GM18526 (cell line): ENCODE data around the gene ASCC1.

Experiments used
- POLR2A ChIP-seq: IDR thresholded peaks from 3 replicates; pipeline ENCODE4 v1.6.1; 2011; ENCODE audit not compliant: insufficient read length; ENCODE audit errors: extremely low read depth

Gene ASCC1

DNA sequence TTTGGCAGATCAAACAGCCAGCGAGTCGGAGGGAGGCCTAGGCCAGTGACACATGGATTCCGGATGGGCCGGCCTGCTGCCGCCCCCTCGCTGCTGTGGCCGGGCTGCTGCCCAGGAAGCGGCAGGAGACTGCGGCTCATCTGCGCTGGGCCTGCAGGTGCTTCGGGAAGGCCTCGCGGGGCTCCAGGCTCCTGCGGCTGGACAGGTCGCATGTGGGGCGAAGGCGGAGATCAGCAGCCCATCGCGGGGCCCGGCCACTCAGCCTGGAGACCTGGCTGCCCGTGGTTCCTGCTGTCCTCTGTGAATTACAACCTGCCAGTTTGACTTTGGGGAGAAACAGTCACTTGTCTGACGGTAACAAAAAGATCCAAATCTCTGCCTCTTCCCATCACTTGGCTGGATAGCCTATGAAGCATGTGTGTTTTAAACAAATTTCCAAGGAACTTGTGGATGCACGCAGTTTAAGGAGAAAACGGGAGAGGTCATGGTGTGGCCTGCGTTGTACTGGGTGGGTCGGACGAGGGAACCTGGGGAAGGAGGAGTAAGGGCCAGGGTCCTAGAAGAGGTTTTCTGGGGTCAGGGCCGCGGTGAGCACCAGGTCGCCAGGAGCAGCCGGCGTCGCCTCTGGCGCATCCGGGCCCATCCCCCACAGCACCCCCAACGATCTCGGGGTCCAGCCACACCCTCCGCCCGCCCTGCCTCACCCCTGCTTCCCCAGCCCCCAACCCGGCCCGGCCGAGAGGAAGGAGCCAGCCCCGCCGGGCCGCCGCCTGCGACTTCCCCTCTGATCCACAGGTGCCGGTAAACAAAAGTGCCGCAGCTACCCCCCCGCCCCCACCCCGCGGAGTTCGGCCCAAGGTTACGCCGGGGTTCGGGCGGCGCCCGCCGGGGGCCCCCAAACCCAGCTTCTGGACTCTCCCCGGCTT is 129.3 kb downstream of the ASCC1 start:
- TF ChIP-seq POLR2A, result no peak

DNA sequence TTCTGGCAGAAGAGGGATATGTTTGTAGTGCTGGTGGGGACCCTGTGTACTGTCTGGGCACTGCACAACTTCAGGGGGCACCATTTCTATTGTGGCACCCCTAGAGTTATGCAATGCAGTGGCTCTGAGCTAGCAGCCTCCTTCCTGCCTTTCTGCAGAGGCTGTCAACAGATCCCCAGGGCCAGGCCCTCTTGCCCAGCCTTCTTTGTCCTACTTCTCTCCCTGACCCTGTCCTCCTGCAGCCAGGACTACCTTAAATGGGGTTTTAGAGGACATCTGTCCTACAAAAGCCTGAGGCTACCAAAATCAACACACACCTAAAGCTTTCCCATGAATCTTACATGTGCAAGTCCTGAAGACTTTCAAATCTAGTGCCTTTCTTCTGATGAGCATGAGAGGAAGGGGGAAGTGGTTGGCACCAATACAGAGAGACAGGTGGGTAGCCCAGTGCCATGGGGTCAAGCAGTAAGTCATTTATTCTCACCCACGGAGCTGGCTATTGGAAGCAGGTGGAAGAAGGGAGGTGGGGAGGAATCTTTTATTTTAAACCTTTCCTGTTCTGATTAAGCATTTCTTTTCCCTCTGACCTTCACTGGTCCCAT is 130.1 kb downstream of the ASCC1 start:
- TF ChIP-seq POLR2A, result no peak

DNA sequence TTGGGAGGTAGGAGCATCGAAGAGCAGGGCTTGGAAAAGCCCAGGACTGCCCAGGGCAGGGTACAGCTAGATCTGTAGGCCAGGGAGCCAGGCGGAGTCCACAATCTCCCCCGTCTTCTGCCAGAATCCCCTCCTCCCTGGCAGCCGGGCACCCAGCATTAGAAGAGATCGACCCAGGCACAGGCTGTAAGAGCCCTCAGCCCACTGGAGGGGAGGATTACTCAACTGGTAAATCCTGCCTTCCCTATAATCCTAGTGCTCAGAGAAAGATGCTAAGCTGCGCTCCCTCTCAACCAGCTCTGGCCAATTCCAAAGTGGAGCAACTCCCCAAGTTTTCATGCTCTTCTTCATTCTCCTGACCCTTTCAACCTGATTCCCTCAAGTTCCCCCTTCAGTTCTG is 130.9 kb downstream of the ASCC1 start:
- TF ChIP-seq POLR2A, result no peak

DNA sequence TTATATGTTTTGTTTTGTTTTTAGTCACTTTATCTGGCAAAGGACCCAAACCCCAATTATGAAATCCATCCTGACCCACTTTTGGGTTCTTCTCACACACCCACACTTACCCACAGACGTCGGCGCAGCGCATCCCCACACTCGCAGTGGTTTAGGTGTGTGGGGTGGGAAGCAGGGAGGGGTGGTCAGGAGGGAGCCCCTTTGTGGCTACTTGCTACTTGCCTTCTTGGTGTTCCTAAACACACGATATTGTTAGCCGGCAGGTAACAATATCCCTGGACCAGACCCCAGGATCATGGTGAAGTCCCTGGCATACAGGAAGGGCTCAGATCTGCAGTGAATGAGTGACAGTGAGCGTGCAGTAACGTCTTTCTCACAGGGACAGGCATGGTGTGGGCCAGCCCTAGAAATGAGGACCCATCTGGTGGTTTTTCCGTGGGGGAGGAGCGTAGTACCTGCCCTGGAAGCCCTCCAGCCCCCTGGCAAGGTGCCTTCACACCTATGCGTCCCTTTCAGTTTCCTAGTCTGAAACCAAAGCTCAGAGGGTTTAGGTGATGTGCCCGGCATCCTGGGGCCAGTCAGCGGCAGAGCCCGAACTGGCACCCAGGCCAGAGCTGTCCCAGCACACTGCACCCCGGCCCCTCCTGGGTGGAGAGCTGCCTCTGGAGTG is 132.2 kb downstream of the ASCC1 start:
- TF ChIP-seq POLR2A, result no peak

DNA sequence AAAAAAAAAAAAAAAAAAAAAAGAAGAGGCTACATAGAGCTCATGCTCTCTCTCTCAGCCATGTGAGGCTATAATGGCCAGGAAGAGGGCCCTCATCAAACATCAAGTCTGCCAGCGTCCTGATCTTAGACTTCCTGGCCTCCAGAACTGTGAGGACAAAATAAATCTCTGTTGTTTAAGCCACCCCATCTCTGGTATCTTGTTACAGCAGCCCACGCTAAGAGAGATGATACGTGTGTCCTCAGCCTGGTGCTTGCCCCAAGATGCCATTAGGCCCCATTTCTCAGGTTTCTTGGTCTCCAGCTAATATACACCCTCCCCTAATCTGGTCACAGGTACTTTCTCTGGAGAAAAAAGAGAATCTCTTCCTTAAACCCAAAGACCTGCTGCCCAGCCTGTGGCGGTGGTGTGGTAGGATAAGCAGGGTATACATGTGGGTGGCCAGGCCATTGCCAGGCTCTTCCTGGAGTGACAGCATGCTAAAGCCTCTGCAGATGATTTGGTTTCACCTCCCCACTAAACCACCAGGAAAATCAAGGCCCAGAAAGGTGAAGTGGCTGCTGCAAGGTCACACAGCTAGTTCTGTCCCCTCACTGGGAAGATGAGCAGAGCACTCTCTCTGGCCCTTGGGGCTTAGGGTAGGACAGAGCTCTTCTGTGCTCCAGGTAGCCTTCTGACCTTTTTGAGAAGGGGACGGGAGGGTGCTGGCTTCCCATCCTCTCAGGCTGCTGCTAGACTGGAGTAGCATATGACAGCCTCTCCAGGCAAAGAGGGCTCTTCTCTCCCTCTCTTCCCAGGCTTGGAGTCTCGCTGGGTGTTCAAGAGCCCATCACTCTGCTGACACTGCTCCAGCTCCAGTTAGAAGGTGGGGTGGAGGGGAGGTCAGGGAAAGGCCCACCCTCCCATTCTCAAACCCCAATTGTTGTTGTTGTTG is 133.0 kb downstream of the ASCC1 start:
- TF ChIP-seq POLR2A, result no peak

DNA sequence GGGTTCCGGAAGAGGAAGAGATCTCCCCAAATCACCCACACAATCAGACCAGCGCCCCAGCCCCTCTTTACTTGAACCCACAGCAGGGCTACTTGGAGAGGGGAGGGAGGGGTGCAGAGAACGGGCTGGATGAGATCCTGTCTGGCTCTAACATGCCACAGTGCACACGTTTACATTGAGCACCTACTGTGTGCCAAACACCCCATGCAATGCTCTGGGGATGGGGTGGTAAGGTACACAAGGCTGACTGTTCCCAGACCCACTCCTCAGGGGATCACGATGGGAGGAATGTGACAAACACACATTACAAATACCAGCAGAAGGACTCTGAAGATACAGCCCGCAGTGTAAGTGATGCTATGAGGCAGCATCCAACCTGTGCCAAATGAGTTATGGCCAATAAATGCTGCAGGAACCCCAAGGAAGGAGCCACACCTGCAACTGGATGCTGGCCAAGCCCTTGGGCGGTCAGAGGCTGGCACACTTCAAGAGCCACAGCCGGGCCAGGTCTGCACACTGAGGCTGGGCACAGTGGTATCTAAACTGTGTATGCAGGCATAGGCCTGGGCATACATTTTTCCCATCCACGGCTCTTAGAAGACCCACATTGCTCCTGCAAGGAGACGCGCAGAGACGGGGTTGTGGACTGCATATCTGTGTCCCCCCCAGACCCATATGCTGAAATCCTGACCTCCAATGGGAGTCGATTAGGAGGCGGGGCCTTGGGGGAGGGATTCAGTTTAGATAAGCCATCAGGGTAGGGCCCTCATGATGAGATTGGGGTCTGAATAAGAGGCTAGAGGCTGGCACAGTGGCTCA is 134.1 kb downstream of the ASCC1 start:
- no peak for TF ChIP-seq POLR2A

DNA sequence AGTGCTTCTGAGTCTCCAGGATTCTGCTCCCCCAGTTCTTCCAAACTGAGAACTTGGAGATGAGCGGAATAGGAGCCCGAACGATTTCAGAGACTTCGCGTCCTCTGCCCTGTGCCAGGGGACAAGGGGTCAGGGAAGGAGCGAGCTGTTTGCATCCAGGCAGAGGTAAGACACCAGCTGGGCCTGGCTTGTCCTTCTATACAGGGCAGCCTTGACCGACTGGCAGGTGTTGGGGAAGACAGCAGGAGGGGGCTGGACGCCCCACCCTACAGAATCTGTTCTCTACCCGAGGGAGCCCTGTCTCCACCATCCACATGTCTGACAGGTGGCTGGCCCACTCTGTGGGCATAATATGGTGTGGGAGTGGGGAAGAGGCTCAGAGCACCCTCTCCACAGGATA is 134.9 kb downstream of the ASCC1 start:
- TF ChIP-seq POLR2A, result no peak

DNA sequence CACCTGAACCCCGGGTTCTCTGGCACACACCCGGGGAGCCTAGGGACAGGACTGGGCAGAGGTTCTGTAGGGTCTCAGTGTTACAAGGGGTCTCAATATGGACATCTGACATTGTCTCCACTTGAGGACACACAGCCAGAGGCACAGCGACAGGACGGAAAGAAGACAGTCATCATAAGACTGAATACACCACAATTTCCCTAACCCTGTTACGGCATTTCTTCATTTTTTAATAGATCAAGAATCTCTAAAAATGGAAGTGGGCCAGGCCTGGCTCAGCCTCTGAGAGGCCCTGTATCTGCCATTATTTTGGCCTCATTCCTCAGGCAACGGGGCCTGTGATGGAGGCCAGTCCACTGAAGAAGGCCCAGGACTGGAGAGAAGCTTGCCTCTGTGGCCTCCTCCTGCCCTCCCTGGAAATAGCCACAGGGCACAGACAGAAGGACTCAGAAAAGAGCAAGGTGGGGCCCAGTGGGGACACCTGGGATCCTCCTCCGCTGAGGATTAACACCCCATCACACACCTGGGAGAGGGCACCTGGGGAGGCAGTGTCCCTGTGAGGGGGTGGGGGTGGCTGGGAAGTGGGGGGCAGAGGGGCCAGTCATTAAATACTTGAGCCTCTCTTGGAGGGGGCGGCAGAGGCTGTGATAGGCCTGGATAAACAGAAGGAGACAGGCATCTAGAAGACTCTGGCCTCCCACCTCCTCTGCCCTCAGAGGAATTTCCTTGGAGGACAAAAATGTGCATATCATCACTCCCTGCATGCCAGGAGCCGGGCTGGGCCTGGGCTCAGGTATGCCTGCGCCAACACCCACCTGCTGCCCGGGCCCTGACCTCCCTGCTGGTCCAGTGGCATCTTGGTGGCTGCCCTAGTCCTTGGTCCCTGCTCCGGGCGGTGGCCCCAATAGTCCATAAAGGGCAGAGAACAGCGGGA is 135.8 kb downstream of the ASCC1 start:
- no peak for TF ChIP-seq POLR2A

DNA sequence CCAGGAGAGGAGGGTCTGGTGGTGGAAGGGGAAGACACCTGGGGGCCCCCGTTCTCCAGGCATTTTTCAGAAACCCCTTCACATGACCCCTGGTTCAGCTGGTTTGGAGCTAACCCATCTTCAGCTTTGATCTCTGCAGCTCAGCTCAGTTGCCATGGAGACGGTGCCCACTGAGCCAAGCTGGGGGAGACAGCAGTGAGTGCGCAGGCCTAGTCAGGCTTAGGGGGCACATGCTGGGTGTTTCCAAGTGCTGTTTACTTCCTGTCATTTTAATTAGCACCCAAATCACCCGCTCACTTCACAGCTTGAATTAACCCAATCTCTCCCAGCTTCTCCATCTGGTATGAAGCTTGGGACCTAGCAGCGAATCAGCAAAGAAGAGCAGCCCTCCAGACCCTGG is 136.7 kb downstream of the ASCC1 start:
- no peak for TF ChIP-seq POLR2A

DNA sequence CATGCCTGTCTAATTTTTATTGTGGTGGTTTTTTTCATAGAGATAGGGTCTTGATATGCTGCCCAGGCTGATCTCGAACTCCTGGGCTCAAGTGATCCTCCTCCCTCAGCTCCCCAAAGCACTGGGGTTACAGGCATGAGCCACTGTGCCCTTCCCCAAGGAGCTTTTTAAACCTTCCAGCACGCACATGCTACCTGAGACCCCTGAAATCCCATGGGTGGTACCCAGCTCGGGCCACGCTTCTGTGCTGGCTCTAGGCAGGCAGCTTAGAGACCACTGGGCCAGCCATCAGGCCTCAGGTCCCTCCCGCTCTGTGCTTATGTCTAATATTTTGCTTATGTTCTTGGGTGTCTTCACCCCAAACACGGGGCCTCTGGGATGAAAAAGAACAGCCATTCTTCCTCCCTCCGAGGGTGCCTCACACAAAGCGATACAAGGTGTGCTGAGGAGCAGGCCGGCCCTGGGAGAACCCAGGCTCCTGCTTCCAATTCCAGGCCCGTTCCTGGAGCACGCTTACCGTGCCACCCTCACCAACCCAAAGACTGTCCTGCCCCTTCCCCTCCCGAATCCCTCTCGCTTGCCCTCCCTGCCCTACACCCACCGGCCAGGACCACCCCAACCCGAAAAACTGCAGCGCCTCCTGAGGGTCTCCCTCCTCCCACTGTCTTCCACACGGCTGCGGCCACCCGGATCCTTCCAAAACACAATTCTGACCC is 138.6 kb downstream of the ASCC1 start:
- TF ChIP-seq POLR2A, result no peak

DNA sequence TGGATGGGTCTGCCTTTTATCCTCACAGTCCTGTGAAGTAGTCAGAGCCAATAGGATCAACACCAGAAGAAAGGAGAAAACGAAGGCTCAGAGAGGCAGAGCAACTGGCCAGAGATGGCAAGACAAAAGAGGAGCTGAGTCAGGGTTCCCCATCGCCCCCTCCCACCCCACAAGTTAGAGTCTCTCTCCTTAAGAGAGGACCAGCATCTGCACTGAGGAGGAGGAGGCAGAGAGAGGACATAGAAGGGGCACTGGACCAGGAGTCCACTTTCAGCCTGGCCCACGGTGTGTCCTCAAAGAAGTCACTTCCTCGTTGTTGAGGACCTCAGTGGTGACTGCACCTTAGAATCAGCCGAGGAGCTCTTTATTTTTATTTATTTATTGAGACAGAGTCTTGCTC is 139.3 kb downstream of the ASCC1 start:
- no peak for TF ChIP-seq POLR2A

DNA sequence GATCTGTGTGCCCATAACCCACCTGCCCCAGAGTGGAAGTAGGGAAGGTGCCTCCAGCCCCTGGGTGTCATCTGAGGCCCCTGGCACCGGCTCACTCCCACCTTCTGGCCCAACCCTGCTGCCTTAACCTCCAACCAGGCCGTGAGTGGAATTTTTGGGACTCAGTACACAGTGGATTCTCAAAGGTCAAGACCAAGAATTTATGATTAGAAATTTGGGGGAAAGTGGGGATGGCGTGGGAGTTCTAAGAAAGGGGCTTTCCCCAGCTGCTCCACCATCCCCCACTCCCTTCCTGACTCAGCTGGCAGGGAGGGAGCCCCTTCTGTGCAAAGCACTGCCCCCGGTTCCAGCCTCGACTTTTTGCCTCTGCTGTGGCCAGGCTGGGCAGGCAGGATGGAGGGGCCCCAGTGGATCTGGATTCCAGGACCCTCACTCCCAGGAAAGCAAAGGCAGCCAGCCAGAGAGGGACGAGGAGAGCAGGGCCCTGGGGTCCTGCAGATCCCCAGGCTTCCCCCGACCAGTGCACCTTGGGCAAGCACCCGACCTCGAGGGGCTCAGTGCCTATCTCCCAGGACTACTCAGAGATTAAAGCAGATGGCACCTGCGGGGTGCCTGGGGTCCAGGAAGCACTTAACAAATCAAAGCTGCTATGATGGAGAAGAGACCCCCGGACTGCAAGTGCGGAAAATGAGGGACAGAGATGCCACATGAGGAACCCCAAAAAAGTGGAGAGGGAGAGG is 140.5 kb downstream of the ASCC1 start:
- TF ChIP-seq POLR2A, result no peak
